Upper lobe of left lung (tissue), 6 donors: ENCODE measurements around the gene UBTF. TPM values are rescaled to one million over a fixed set of nuclear protein-coding genes. Genes with fewer than 3 reads are reported as not detected.

Source experiments
- ATAC-seq, 2 donors: fragments of 200-7000 bp; cut with Tn5 transposase; one replicate each; pipeline ENCODE4 v1.9.1; 2022; ENCODE audit warnings: mild to moderate bottlenecking in 2 of 2, moderate library complexity in 2 of 2; ENCODE audit not compliant: low FRiP score in 2 of 2
- DNase-seq, 2 donors: peaks; one replicate each; pipeline ENCODE4 v3.0.0-alpha.2; 2019 to 2020
- H3K27ac ChIP-seq, 4 donors: fragments of 200-600 bp; sonication (generic); one replicate each; pipeline ENCODE4 v1.5.1; 2016 to 2019
- H3K27me3 ChIP-seq, 4 donors: fragments of 200-600 bp; sonication (generic); one replicate each; pipeline ENCODE4 v1.5.1; 2017 to 2019
- H3K36me3 ChIP-seq, 4 donors: fragments of 200-600 bp; sonication (generic); one replicate each; pipeline ENCODE4 v1.5.1; 2016 to 2019
- H3K4me1 ChIP-seq, 4 donors: fragments of 200-600 bp; sonication (generic); one replicate each; pipeline ENCODE4 v1.5.1; 2018 to 2019
- H3K4me3 ChIP-seq, 4 donors: fragments of 200-600 bp; sonication (generic); one replicate each; pipeline ENCODE4 v1.5.1; 2017 to 2019; ENCODE audit warnings: mild to moderate bottlenecking in 2 of 4, moderate library complexity in 1 of 4
- H3K9me3 ChIP-seq, 4 donors: fragments of 200-600 bp; sonication (generic); one replicate each; pipeline ENCODE4 v1.5.1; 2018 to 2019
- EP300 ChIP-seq, 4 donors: sonication (generic); formaldehyde crosslinking; IDR thresholded peaks; one replicate each; pipeline ENCODE4 v1.5.1; 2017; ENCODE audit warnings: antibody characterized with exemption in 4 of 4, control low read depth in 2 of 4
- POLR2A ChIP-seq, 4 donors: fragments of 450-650 bp; IDR thresholded peaks; one replicate each; pipeline ENCODE4 v1.5.1; 2016 to 2017; ENCODE audit warnings: antibody characterized with exemption in 4 of 4, mild to moderate bottlenecking in 2 of 4
- POLR2AphosphoS5 ChIP-seq, 2 donors: sonication (generic); formaldehyde crosslinking; IDR thresholded peaks; one replicate each; pipeline ENCODE4 v1.5.1; 2017; ENCODE audit warnings: antibody characterized with exemption in 2 of 2
- WGBS, 2 donors: methylation state at CpG; one replicate each; pipeline ENCODE4 v1.1.5; 2017 to 2018; 5-methylcytosine and 5-hydroxymethylcytosine counted together
- total RNA-seq, 6 donors: library from RNA; depleted of rRNA in 4 of 6; stranded (reverse); fragments of >200 nt in 4 of 6; gene quantifications; one replicate each; pipeline versions ENCODE4 v1.1.0 to v1.2.1, GENCODE V29; 2016 to 2021
- TF ChIP-seq, protein P1 (sequence below), 6 experiments: fragments of 450-650 bp in 4 of 6; fragments of 200-600 bp in 2 of 6; sonication (generic) in 2 of 6; IDR thresholded peaks; one replicate each; pipeline ENCODE4 v1.5.1; 2016 to 2019; ENCODE audit warnings: antibody characterized with exemption in 6 of 6
- donor health status: DM: no; HTN: no; CAD: no; lungs with moderate emphysema.
- donor health status: DM: no; HTN: yes; CAD: no; lungs with severe emphysema.

Gene UBTF
- total RNA-seq, 6 donors from 2014 or later: 41.2 to 94.3 (median 67.6) TPM

DNA sequence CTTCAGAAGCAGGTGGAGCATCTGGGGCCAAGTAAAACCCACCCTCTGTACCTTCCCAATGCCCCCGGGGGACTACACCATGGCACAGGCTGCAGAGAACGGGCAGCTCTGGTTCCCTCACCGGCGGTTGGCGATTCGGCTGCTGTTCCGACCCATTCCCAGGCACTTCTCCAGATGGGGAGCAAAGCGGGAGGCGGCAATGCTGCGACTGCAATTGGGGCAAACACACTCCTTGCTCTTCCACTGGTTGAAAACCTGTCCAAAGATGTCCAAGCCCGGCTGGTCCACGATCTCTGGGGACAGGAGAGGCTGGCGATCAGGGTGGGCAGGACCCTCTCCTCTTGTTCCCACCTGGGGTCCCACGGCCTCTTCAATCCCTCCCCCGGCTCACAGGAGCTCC lies 22.4 kb downstream of the UBTF start:
- ATAC-seq (no peak), DNase-seq (no peak)
- 94% methylated on average over 15 of the region's 15 CpGs for WGBS, 2 donors
- Histone ChIP-seq H3K4me1 (peaks cover 16 to 35% (median 27%) of the 10 kb centered on the region in 4 donors), H3K27me3 (no peaks in the 10 kb centered on the region), H3K9me3 (no peaks in the 10 kb centered on the region), H3K27ac (peak overlapping the region in 2 of 4 donors; percentile 99), H3K4me3 (no peak overlapping the region), H3K36me3 (peaks cover 15 to 53% (median 39%) of the 10 kb centered on the region in 4 donors)
- TF ChIP-seq POLR2A (IDR thresholded peaks at IDR 0.05) (no peak), EP300 (IDR thresholded peaks at IDR 0.05) (no peak), POLR2AphosphoS5 (IDR thresholded peaks at IDR 0.05) (no peak)
- TF ChIP-seq, protein P1, sequence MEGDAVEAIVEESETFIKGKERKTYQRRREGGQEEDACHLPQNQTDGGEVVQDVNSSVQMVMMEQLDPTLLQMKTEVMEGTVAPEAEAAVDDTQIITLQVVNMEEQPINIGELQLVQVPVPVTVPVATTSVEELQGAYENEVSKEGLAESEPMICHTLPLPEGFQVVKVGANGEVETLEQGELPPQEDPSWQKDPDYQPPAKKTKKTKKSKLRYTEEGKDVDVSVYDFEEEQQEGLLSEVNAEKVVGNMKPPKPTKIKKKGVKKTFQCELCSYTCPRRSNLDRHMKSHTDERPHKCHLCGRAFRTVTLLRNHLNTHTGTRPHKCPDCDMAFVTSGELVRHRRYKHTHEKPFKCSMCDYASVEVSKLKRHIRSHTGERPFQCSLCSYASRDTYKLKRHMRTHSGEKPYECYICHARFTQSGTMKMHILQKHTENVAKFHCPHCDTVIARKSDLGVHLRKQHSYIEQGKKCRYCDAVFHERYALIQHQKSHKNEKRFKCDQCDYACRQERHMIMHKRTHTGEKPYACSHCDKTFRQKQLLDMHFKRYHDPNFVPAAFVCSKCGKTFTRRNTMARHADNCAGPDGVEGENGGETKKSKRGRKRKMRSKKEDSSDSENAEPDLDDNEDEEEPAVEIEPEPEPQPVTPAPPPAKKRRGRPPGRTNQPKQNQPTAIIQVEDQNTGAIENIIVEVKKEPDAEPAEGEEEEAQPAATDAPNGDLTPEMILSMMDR (IDR thresholded peaks at IDR 0.05): no peak

DNA sequence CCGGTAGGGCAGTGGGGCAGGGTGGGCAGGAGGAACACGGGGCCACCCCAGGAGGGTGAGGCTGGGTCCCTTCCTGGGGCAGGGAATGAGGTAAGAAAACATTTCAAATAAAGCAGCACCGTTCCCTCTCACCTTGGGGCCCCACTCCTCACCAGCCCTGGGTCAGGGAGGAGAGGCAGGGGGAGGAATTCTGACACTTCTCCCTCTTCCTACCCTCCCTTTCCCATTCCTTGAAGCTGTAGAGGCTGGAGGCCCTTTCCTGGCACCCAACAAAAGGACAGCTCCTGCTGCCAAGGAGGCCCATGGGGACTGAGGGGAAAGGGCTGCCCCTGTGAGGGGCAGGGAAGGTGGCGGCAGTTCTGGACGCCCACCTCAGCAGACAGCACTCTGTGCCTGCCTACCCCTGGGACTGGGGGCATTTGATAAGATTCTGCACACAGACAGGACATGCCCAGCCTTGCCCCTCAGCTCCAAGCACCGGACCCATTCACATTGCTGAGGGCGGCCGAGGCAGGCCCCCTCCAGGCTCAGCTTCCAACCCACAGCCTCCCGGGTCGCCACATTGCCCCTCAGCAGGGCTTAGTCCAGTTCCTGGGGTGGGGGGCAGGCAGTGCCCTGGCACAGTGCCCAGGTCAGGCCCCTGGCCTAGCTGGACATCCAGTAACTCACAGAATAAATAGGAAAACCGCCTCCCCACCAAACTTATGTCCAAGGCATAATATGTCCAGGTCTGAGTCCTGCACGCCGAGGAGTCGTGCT lies 26.0 kb downstream of the UBTF start:
- WGBS, 2 donors: 85 to 90% methylated on average over 4 to 14 of the region's 14 CpGs
- DNase-seq (no peak), ATAC-seq (no peak)
- no peaks in the 10 kb centered on the region for H3K9me3 ChIP-seq
- TF ChIP-seq, protein P1 (IDR thresholded peaks at IDR 0.05): no peak
- TF ChIP-seq POLR2AphosphoS5 (IDR thresholded peaks at IDR 0.05) (no peak), EP300 (IDR thresholded peaks at IDR 0.05) (no peak), POLR2A (IDR thresholded peaks at IDR 0.05) (no peak)
- H3K4me3 ChIP-seq: no peak overlapping the region
- H3K36me3 ChIP-seq: peaks cover 19 to 84% (median 55%) of the 10 kb centered on the region in 4 donors
- peaks cover 12 to 32% (median 22%) of the 10 kb centered on the region in 4 donors for H3K4me1 ChIP-seq
- H3K27ac ChIP-seq: no peak overlapping the region
- H3K27me3 ChIP-seq: no peaks in the 10 kb centered on the region

DNA sequence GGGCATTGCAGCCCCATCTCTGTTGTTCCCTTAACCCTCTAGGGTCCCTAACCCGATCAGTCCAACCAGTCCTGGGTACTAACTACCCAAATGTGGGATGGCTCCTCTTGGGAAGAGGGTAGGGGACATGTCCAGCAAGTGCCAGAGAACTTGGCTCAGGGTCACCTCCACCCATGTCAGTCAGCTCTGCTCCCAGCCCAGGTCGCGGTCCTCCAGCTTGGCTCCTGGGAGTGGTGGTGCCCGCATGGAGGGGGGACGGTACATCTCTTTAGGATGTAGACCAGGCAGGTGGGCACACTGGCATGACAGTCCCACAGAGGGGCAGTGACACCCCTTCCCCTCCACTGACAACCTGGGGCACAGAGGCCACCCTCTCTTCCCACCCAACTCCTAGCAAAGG lies 26.7 kb downstream of the UBTF start:
- ATAC-seq (no peak), DNase-seq (no peak)
- 90 to 100% methylated on average over 1 to 5 of the region's 5 CpGs for WGBS, 2 donors
- H3K36me3 ChIP-seq: peaks cover 19 to 84% (median 55%) of the 10 kb centered on the region in 4 donors
- TF ChIP-seq EP300 (IDR thresholded peaks at IDR 0.05): no peak
- no peak for TF ChIP-seq POLR2A (IDR thresholded peaks at IDR 0.05)
- TF ChIP-seq POLR2AphosphoS5 (IDR thresholded peaks at IDR 0.05): no peak
- TF ChIP-seq, protein P1 (IDR thresholded peaks at IDR 0.05): no peak
- no peaks in the 10 kb centered on the region for H3K9me3 ChIP-seq
- no peak overlapping the region for H3K4me3 ChIP-seq
- H3K27ac ChIP-seq: peak overlapping the region in 2 of 4 donors; percentile 12 to 19
- H3K4me1 ChIP-seq: peaks cover 13 to 32% (median 23%) of the 10 kb centered on the region in 4 donors
- no peaks in the 10 kb centered on the region for H3K27me3 ChIP-seq

- H3K27me3 ChIP-seq: no peaks in the 10 kb centered on the region
- WGBS, 2 donors: 60 to 65% methylated on average over 3 to 7 of the region's 7 CpGs
- no peak for TF ChIP-seq EP300 (IDR thresholded peaks at IDR 0.05)
- TF ChIP-seq POLR2A (IDR thresholded peaks at IDR 0.05): no peak
- TF ChIP-seq, protein P1 (IDR thresholded peaks at IDR 0.05): no peak
- TF ChIP-seq POLR2AphosphoS5 (IDR thresholded peaks at IDR 0.05): no peak
- peak overlapping the region in 3 of 4 donors; percentile 12 to 27 (median 19) for H3K27ac ChIP-seq
- H3K9me3 ChIP-seq: no peaks in the 10 kb centered on the region
- H3K4me1 ChIP-seq: peaks cover 12 to 29% (median 19%) of the 10 kb centered on the region in 4 donors
- no peak for DNase-seq
- peaks cover 19 to 78% (median 52%) of the 10 kb centered on the region in 4 donors for H3K36me3 ChIP-seq
- no peak overlapping the region for H3K4me3 ChIP-seq
- peak; percentile 3 to 18 for ATAC-seq
Observed at GRCh38 chr17:44191941-44192496, 27.5 kb downstream of the UBTF start.
